WTC11 (cell line): ENCODE results near the gene KIFC3. TPM values are rescaled to one million over a fixed set of nuclear protein-coding genes. Genes with fewer than 3 reads are reported as not detected.
"Not testable (repeated sequence)": the region's sequence is repeated elsewhere in the genome, so short reads cannot be mapped to it uniquely, and the experiment has no call there.

Experiments
- ATAC-seq: fragments of 200-7000 bp; cut with Tn5 transposase; 2 replicates; pipeline ENCODE4 v1.10.0; 2021; ENCODE audit warnings: mild to moderate bottlenecking, moderate library complexity
- CTCF ChIA-PET: fragments of 300-600 bp; sonication (Branson Sonifier 250); formaldehyde crosslinking; loops from one replicate; lab custom pipeline; 2021; ENCODE audit warnings: antibody characterized with exemption; lab: Charles Lee
- POLR2A ChIA-PET: fragments of 350-600 bp; sonication (Branson Sonifier 250); formaldehyde crosslinking; loops from one replicate; lab custom pipeline; 2021; ENCODE audit warnings: antibody characterized with exemption; lab: Charles Lee
- DNase-seq: peaks from one replicate; pipeline ENCODE4 v3.0.0; 2021; ENCODE audit warnings: low spot score
- H3K27ac Mint-ChIP-seq: 2 replicates; pipeline ENCODE4 v1.8.0; 2021; ENCODE audit warnings: mixed read lengths
- H3K27me3 Mint-ChIP-seq: 2 replicates; pipeline ENCODE4 v1.8.0; 2021; ENCODE audit warnings: low read depth, mild to moderate bottlenecking, moderate library complexity, mixed read lengths
- H3K36me3 Mint-ChIP-seq: 2 replicates; pipeline ENCODE4 v1.8.0; 2021; ENCODE audit warnings: mixed read lengths
- H3K4me1 Mint-ChIP-seq: 2 replicates; pipeline ENCODE4 v1.8.0; 2022; ENCODE audit warnings: mixed read lengths
- H3K4me3 Mint-ChIP-seq: 2 replicates; pipeline ENCODE4 v1.8.0; 2021; ENCODE audit warnings: mild to moderate bottlenecking, moderate library complexity, mixed read lengths
- H3K9me3 Mint-ChIP-seq: 2 replicates; pipeline ENCODE4 v1.8.0; 2021; ENCODE audit warnings: mixed read lengths
- ATF1 ChIP-seq: sonication (generic); formaldehyde crosslinking; IDR thresholded peaks from 2 replicates; pipeline ENCODE4 v1.8.1; 2023; ENCODE audit warnings: mild to moderate bottlenecking, moderate library complexity, missing genetic modification reagents
- CDX4 ChIP-seq: fragments of 250-450 bp; sonication (Bioruptor Pico); IDR thresholded peaks from 2 replicates; pipeline ENCODE4 v1.9.0; 2021; ENCODE audit warnings: moderate library complexity, mild to moderate bottlenecking, inconsistent platforms, borderline replicate concordance
- FOXK1 ChIP-seq: sonication (generic); formaldehyde crosslinking; IDR thresholded peaks from 2 replicates; pipeline ENCODE4 v1.8.0; 2022; ENCODE audit warnings: mild to moderate bottlenecking, moderate library complexity, missing genetic modification reagents
- GTF2I ChIP-seq: fragments of 250-450 bp; sonication (Bioruptor Pico); conservative IDR thresholded peaks from 2 replicates; pipeline ENCODE4 v1.4.0; 2021; ENCODE audit warnings: mild to moderate bottlenecking
- NR1H2 ChIP-seq: sonication (generic); formaldehyde crosslinking; IDR thresholded peaks from 2 replicates; pipeline ENCODE4 v1.9.0; 2021; ENCODE audit warnings: mild to moderate bottlenecking, moderate library complexity, missing genetic modification reagents
- NR3C1 ChIP-seq: sonication (generic); formaldehyde crosslinking; conservative IDR thresholded peaks from 2 replicates; pipeline ENCODE4 v1.8.1; 2023; ENCODE audit warnings: low read depth, mild to moderate bottlenecking, missing genetic modification reagents
- RORB ChIP-seq: fragments of 250-450 bp; sonication (Bioruptor Pico); IDR thresholded peaks from 2 replicates; pipeline ENCODE4 v1.9.0; 2021; ENCODE audit warnings: mild to moderate bottlenecking
- ZNF232 ChIP-seq: sonication (generic); formaldehyde crosslinking; IDR thresholded peaks from 2 replicates; pipeline ENCODE4 v1.8.0; 2022; ENCODE audit warnings: mild to moderate bottlenecking, missing genetic modification reagents
- ZNF317 ChIP-seq: sonication (generic); formaldehyde crosslinking; IDR thresholded peaks from 2 replicates; pipeline ENCODE4 v1.8.1; 2023; ENCODE audit warnings: low read depth, mild to moderate bottlenecking, moderate library complexity, missing genetic modification reagents, borderline replicate concordance
- ZNF396 ChIP-seq: fragments of 250-450 bp; sonication (Bioruptor Pico); IDR thresholded peaks from 2 replicates; pipeline ENCODE4 v1.8.0; 2021; ENCODE audit warnings: mild to moderate bottlenecking, moderate library complexity, borderline replicate concordance
- total RNA-seq: library from RNA; stranded (reverse); gene quantifications from 3 replicates; pipeline ENCODE4 v1.2.3, GENCODE V29; 2021
- TF ChIP-seq, protein P1 (sequence below): sonication (generic); formaldehyde crosslinking; IDR thresholded peaks from 2 replicates; pipeline ENCODE4 v1.8.1; 2023; ENCODE audit warnings: mild to moderate bottlenecking, missing genetic modification reagents
- TF ChIP-seq, protein P2 (sequence below): sonication (generic); formaldehyde crosslinking; conservative IDR thresholded peaks from 2 replicates; pipeline ENCODE4 v1.8.1; 2022; ENCODE audit warnings: mild to moderate bottlenecking, missing genetic modification reagents
- TF ChIP-seq, protein P3 (sequence below): sonication (generic); formaldehyde crosslinking; IDR thresholded peaks from 2 replicates; pipeline ENCODE4 v1.8.1; 2022; ENCODE audit warnings: low read depth, mild to moderate bottlenecking, moderate library complexity, missing genetic modification reagents, borderline replicate concordance
- TF ChIP-seq, protein P4 (sequence below): sonication (generic); formaldehyde crosslinking; conservative IDR thresholded peaks from 2 replicates; pipeline ENCODE4 v1.8.1; 2023; ENCODE audit warnings: mild to moderate bottlenecking, low read depth, missing genetic modification reagents, moderate library complexity
- TF ChIP-seq, protein P5 (sequence below): fragments of 250-450 bp; sonication (Bioruptor Pico); IDR thresholded peaks from 2 replicates; pipeline ENCODE4 v1.9.0; 2021; ENCODE audit warnings: mild to moderate bottlenecking

The KIFC3 gene
- total RNA-seq, 1 experiment from 2014 or later = 11.6 TPM

DNA sequence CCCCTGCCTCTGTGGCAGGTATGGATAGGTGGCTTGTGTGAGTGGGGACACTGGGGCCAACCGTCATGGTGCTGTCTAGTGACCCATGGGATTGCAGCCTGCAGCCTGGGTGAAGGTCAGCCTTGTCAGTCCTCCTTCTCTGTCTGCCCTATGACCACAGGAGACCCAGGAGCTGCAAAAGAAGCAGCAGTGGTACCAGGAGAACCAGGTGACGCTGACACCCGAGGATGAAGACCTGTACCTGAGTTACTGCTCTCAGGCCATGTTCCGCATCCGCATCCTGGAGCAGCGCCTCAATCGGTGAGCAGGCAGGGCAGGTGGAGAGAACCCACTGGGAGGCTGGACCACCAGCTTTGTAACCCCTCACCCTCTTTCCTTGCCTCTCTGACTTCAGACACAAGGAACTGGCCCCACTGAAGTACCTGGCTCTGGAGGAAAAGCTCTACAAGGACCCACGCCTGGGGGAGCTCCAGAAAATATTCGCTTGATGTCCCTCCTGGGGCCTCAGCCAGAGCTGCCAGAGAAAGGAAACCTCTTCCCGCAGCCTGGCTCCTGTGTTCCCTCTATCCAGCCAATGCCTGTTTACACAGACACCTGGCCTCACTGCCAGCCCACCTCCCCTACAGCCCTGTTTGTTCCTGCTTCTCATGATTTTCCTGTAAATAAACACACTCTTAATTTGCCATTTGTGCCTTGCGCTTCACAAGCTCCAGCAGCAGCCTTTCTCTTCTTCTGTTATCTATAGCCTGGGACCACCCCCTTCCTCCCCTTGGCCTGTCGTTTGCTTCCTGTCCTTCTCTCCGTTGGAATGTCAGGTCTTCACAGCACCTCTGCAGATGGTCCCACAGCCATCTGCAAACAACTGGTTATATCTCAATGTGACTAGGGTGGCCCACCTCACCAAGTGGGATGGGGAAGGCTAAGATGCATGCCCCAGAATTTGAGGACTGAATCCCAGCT is 71.2 kb downstream of the KIFC3 start:
- Mint-ChIP-seq H3K27me3 (peaks cover 3% of the 10 kb centered on the region; the same call in 1 of the 2 replicates), H3K4me3 (no peak overlapping the region), H3K36me3 (no peaks in the 10 kb centered on the region), H3K27ac (no peak overlapping the region), H3K4me1 (peaks cover 6% of the 10 kb centered on the region), H3K9me3 (no peaks in the 10 kb centered on the region; the same call in 1 of the 2 replicates)
- POLR2A ChIA-PET = no interaction called here
- ATAC-seq = no peak
- CTCF ChIA-PET = interaction anchor here (0.8 to 1.2 kb wide), 2 partner anchors 11 to 64 kb away, joined by 3 read pairs; no protein-coding TSS in a partner anchor
- no peak for DNase-seq
- TF ChIP-seq NR1H2 (CRISPR knock-in tag) (no peak), RORB (CRISPR knock-in tag) (no peak), NR3C1 (CRISPR knock-in tag) (no peak), CDX4 (CRISPR knock-in tag) (no peak), ZNF232 (CRISPR knock-in tag) (no peak), ZNF396 (no peak), GTF2I (no peak), ZNF317 (CRISPR knock-in tag) (no peak), FOXK1 (CRISPR knock-in tag) (no peak), ATF1 (CRISPR knock-in tag) (no peak)
- TF ChIP-seq, protein P1, sequence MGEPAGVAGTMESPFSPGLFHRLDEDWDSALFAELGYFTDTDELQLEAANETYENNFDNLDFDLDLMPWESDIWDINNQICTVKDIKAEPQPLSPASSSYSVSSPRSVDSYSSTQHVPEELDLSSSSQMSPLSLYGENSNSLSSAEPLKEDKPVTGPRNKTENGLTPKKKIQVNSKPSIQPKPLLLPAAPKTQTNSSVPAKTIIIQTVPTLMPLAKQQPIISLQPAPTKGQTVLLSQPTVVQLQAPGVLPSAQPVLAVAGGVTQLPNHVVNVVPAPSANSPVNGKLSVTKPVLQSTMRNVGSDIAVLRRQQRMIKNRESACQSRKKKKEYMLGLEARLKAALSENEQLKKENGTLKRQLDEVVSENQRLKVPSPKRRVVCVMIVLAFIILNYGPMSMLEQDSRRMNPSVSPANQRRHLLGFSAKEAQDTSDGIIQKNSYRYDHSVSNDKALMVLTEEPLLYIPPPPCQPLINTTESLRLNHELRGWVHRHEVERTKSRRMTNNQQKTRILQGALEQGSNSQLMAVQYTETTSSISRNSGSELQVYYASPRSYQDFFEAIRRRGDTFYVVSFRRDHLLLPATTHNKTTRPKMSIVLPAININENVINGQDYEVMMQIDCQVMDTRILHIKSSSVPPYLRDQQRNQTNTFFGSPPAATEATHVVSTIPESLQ (CRISPR knock-in tag) = no peak
- TF ChIP-seq, protein P2, sequence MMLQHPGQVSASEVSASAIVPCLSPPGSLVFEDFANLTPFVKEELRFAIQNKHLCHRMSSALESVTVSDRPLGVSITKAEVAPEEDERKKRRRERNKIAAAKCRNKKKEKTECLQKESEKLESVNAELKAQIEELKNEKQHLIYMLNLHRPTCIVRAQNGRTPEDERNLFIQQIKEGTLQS (CRISPR knock-in tag) = no peak
- TF ChIP-seq, protein P3, sequence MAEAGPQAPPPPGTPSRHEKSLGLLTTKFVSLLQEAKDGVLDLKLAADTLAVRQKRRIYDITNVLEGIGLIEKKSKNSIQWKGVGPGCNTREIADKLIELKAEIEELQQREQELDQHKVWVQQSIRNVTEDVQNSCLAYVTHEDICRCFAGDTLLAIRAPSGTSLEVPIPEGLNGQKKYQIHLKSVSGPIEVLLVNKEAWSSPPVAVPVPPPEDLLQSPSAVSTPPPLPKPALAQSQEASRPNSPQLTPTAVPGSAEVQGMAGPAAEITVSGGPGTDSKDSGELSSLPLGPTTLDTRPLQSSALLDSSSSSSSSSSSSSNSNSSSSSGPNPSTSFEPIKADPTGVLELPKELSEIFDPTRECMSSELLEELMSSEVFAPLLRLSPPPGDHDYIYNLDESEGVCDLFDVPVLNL = no peak
- TF ChIP-seq, protein P4, sequence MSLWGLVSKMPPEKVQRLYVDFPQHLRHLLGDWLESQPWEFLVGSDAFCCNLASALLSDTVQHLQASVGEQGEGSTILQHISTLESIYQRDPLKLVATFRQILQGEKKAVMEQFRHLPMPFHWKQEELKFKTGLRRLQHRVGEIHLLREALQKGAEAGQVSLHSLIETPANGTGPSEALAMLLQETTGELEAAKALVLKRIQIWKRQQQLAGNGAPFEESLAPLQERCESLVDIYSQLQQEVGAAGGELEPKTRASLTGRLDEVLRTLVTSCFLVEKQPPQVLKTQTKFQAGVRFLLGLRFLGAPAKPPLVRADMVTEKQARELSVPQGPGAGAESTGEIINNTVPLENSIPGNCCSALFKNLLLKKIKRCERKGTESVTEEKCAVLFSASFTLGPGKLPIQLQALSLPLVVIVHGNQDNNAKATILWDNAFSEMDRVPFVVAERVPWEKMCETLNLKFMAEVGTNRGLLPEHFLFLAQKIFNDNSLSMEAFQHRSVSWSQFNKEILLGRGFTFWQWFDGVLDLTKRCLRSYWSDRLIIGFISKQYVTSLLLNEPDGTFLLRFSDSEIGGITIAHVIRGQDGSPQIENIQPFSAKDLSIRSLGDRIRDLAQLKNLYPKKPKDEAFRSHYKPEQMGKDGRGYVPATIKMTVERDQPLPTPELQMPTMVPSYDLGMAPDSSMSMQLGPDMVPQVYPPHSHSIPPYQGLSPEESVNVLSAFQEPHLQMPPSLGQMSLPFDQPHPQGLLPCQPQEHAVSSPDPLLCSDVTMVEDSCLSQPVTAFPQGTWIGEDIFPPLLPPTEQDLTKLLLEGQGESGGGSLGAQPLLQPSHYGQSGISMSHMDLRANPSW (CRISPR knock-in tag) = no peak
- TF ChIP-seq, protein P5, sequence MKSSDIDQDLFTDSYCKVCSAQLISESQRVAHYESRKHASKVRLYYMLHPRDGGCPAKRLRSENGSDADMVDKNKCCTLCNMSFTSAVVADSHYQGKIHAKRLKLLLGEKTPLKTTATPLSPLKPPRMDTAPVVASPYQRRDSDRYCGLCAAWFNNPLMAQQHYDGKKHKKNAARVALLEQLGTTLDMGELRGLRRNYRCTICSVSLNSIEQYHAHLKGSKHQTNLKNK = no peak

DNA sequence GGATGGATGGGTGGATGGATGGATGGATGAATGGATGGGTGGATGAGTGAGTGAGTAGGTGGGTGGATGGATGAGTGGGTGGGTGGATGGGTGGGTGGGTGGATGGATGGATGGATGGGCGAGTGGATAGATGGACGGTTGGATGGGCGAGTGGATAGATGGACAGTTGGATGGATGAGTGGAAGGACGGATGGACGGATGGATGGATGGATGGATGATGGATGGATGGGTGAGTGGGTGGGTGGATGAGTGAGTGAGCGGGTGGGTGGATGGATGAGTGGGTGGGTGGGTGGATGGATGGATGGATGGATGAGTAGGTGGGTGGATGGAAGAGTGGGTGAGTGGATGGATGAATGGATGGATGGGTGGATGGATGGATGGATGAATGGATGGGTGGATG is 72.4 kb downstream of the KIFC3 start:
- H3K36me3 Mint-ChIP-seq, H3K27ac Mint-ChIP-seq, ATAC-seq, H3K4me1 Mint-ChIP-seq, H3K27me3 Mint-ChIP-seq, H3K4me3 Mint-ChIP-seq, POLR2A ChIA-PET, H3K9me3 Mint-ChIP-seq, CTCF ChIA-PET, DNase-seq: not testable (repeated sequence)
